Muscle of leg (tissue), 11 donors: Measurements from ENCODE around the gene CUX1. TPM values are rescaled to one million over a fixed set of nuclear protein-coding genes. Genes with fewer than 3 reads are reported as not detected.
A peak's percentile ranks its signal among the peaks of the same experiment; 100 is the strongest.

Source experiments
- DNase-seq: peaks from one replicate; pipeline ENCODE4 v3.0.0; 2013
- H3K27ac ChIP-seq: one replicate; pipeline ENCODE4 v1.5.1; 2013; ENCODE audit warnings: mild to moderate bottlenecking, low read length, control low read depth
- H3K27me3 ChIP-seq: one replicate; pipeline ENCODE4 v1.6.1; 2013; ENCODE audit warnings: low read length; ENCODE audit not compliant: control insufficient read depth, insufficient read depth
- H3K36me3 ChIP-seq: one replicate; pipeline ENCODE4 v1.6.1; 2013; ENCODE audit warnings: low read length; ENCODE audit not compliant: control insufficient read depth, insufficient read depth
- H3K4me1 ChIP-seq: one replicate; pipeline ENCODE4 v1.6.1; 2013; ENCODE audit warnings: low read length; ENCODE audit not compliant: control insufficient read depth, insufficient read depth
- H3K4me3 ChIP-seq: one replicate; pipeline ENCODE4 v1.5.1; 2013; ENCODE audit warnings: low read length, control low read depth
- H3K9me3 ChIP-seq: replicated peaks from 2 replicates; pipeline ENCODE4 v1.6.1; 2013; ENCODE audit warnings: low read depth, low read length; ENCODE audit not compliant: control insufficient read depth
- WGBS: methylation state at CpG from one replicate; pipeline ENCODE4 v1.1.5; 2013; ENCODE audit warnings: missing lambda C conversion rate; ENCODE audit not compliant: insufficient coverage; 5-methylcytosine and 5-hydroxymethylcytosine counted together
- polyA plus RNA-seq, 8 donors: library from polyadenylated mRNA; unstranded; fragments of 120-200 nt; gene quantifications; one replicate each; pipeline versions ENCODE4 v1.2.1 to v1.2.3, GENCODE V29; 2013; ENCODE audit warnings: inconsistent platforms in 1 of 8, low replicate concordance in 1 of 8; ENCODE audit not compliant: insufficient read length in 8 of 8, insufficient read depth in 1 of 8
- total RNA-seq: library from RNA; stranded (reverse); fragments of 120-200 nt; gene quantifications from one replicate; pipeline ENCODE4 v1.2.4, GENCODE V29; 2013

Gene CUX1
- total and polyA plus RNA-seq, 9 donors = 29.4 to 46.9 (median 40.8) TPM

- peaks cover 22% of the 10 kb centered on the region for H3K4me1 ChIP-seq
- H3K27ac ChIP-seq = no peak overlapping the region
- WGBS = 92% methylated on average over 18 of the region's 20 CpGs
- DNase-seq = no peak
- no peaks in the 10 kb centered on the region for H3K9me3 ChIP-seq
- H3K4me3 ChIP-seq = no peak overlapping the region
- H3K27me3 ChIP-seq = no peaks in the 10 kb centered on the region
- H3K36me3 ChIP-seq = peaks cover 4% of the 10 kb centered on the region
Observed at GRCh38 chr7:101989101-101989500, 171.7 kb downstream of the CUX1 start.

GRCh38 chr7:101990811-101991418 lies 173.5 kb downstream of the CUX1 start:
- Histone ChIP-seq H3K27me3 (no peaks in the 10 kb centered on the region), H3K4me3 (no peak overlapping the region), H3K4me1 (peaks cover 11% of the 10 kb centered on the region), H3K36me3 (peaks cover 4% of the 10 kb centered on the region), H3K27ac (no peak overlapping the region), H3K9me3 (no peaks in the 10 kb centered on the region)
- WGBS = 75% methylated on average over 9 of the region's 17 CpGs
- no peak for DNase-seq

DNA sequence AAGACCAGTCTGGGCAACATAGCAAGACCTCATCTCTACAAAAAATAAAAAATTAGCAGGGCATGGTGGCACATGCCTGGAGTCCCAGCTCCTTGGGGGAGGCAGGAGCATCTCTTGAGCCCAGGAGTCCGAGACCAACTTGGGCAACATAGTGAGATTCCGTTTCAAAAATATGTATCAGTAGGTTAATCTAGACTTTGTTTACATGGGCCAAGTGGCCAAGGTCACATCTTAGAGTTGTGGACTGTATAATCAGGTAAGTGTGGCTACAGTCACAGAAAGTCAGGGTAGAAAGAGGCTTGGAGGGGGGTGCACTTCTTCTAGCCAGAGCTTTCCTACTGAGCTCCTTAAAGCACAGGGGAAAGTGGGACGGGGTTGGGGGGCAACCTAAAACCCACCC lies 174.4 kb downstream of the CUX1 start:
- peaks cover 2% of the 10 kb centered on the region for H3K4me1 ChIP-seq
- no peak overlapping the region for H3K4me3 ChIP-seq
- no peaks in the 10 kb centered on the region for H3K9me3 ChIP-seq
- H3K27me3 ChIP-seq = no peaks in the 10 kb centered on the region
- WGBS = 94% methylated on average over 2 of the region's 3 CpGs
- no peak overlapping the region for H3K27ac ChIP-seq
- peaks cover 4% of the 10 kb centered on the region for H3K36me3 ChIP-seq
- DNase-seq = no peak

DNA sequence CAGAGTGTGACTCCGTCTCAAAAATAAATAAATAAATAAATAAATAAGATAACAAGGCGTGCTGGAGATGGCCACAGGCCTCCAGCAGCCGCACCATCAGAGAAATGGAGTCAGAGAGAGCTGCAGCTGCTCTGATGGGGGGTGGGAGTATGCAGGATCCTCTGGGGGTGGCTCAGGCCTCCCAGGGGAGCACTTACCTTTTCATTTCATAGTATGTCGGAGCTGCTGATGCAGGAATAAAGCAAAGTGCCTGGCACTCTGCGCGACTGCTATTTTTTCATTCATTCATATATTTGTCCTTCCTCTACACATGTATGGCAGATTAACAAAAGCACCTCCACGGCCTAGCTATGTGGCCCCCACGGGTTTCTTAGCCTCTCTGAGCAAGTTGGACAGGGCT lies 175.9 kb downstream of the CUX1 start:
- H3K4me1 ChIP-seq = peaks cover 8% of the 10 kb centered on the region
- no peak overlapping the region for H3K27ac ChIP-seq
- H3K9me3 ChIP-seq = no peaks in the 10 kb centered on the region
- no peak for DNase-seq
- no peaks in the 10 kb centered on the region for H3K27me3 ChIP-seq
- H3K4me3 ChIP-seq = no peak overlapping the region
- peaks cover 4% of the 10 kb centered on the region for H3K36me3 ChIP-seq
- WGBS = 83% methylated on average over 5 of the region's 8 CpGs

DNA sequence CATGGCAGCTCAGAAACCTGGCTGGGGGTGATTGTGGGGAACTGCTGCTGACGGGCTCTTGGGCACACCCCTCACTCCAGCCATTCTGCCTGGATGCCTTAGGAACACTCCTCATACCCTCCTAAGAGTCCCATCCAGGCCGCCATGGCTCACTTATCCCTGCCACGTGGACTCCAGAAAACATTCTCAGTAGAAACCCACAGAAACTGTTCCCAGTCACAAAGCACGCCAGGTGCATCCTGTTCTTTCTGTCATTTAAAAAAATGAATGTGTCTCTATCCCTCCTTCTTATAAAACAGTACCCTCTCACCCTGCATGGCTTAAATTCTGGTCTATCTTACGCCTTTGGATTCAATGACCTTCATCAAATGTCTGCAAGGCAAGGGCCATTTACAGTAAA lies 177.7 kb downstream of the CUX1 start:
- no peak overlapping the region for H3K4me3 ChIP-seq
- no peaks in the 10 kb centered on the region for H3K27me3 ChIP-seq
- no peak overlapping the region for H3K27ac ChIP-seq
- DNase-seq = no peak
- no peaks in the 10 kb centered on the region for H3K36me3 ChIP-seq
- H3K9me3 ChIP-seq = no peaks in the 10 kb centered on the region
- WGBS = 82% methylated on average over 4 of the region's 5 CpGs
- peaks cover 24% of the 10 kb centered on the region for H3K4me1 ChIP-seq

GRCh38 chr7:101996131-101996691 lies 178.8 kb downstream of the CUX1 start:
- 65% methylated on average over 10 of the region's 10 CpGs for WGBS
- DNase-seq = no peak
- H3K4me1 ChIP-seq = peaks cover 31% of the 10 kb centered on the region
- no peak overlapping the region for H3K4me3 ChIP-seq
- no peaks in the 10 kb centered on the region for H3K9me3 ChIP-seq
- no peaks in the 10 kb centered on the region for H3K27me3 ChIP-seq
- no peak overlapping the region for H3K27ac ChIP-seq
- no peaks in the 10 kb centered on the region for H3K36me3 ChIP-seq

GRCh38 chr7:101996876-101997275 lies 179.4 kb downstream of the CUX1 start:
- no peak for DNase-seq
- Histone ChIP-seq H3K4me3 (no peak overlapping the region), H3K36me3 (no peaks in the 10 kb centered on the region), H3K27ac (no peak overlapping the region), H3K4me1 (peaks cover 31% of the 10 kb centered on the region), H3K9me3 (no peaks in the 10 kb centered on the region), H3K27me3 (no peaks in the 10 kb centered on the region)
- 89% methylated on average over 12 of the region's 16 CpGs for WGBS

- DNase-seq = no peak
- no peaks in the 10 kb centered on the region for H3K36me3 ChIP-seq
- WGBS = 81% methylated on average over 13 of the region's 24 CpGs
- no peaks in the 10 kb centered on the region for H3K27me3 ChIP-seq
- peaks cover 31% of the 10 kb centered on the region for H3K4me1 ChIP-seq
- no peak overlapping the region for H3K4me3 ChIP-seq
- no peak overlapping the region for H3K27ac ChIP-seq
- H3K9me3 ChIP-seq = no peaks in the 10 kb centered on the region
Observed at GRCh38 chr7:101998029-101998905, 180.8 kb downstream of the CUX1 start.

GRCh38 chr7:101998906-101999240 lies 181.4 kb downstream of the CUX1 start:
- H3K36me3 ChIP-seq = no peaks in the 10 kb centered on the region
- H3K4me1 ChIP-seq = peaks cover 31% of the 10 kb centered on the region
- H3K4me3 ChIP-seq = no peak overlapping the region
- H3K27ac ChIP-seq = no peak overlapping the region
- 40% methylated on average over 4 of the region's 6 CpGs for WGBS
- DNase-seq = peak; percentile 54
- no peaks in the 10 kb centered on the region for H3K9me3 ChIP-seq
- no peaks in the 10 kb centered on the region for H3K27me3 ChIP-seq

- H3K27me3 ChIP-seq = no peaks in the 10 kb centered on the region
- no peak for DNase-seq
- H3K4me1 ChIP-seq = peaks cover 32% of the 10 kb centered on the region
- whole genome bisulfite sequencing = 79% methylated on average over 5 of the region's 9 CpGs
- H3K9me3 ChIP-seq = no peaks in the 10 kb centered on the region
- no peaks in the 10 kb centered on the region for H3K36me3 ChIP-seq
- H3K4me3 ChIP-seq = no peak overlapping the region
- H3K27ac ChIP-seq = no peak overlapping the region
Observed at GRCh38 chr7:101999393-101999792, 182.0 kb downstream of the CUX1 start.
